ENCODE results near the gene SLC6A7.

SLC6A7 gene

GRCh38 chr5:150156027-150156368 lies 33.9 kb upstream of the SLC6A7 start:
- DNase-seq = no peak

- no peak for DNase-seq
Measured at GRCh38 chr5:150156540-150156939, 33.3 kb upstream of the SLC6A7 start.

- DNase-seq = no peak
Measured at GRCh38 chr5:150157168-150157567, 32.7 kb upstream of the SLC6A7 start.

GRCh38 chr5:150158170-150158949 lies 31.5 kb upstream of the SLC6A7 start:
- no peak for DNase-seq

GRCh38 chr5:150159031-150159430 lies 30.8 kb upstream of the SLC6A7 start:
- no peak for DNase-seq

- DNase-seq = no peak
Measured at GRCh38 chr5:150159741-150160179, 30.1 kb upstream of the SLC6A7 start.

- no peak for DNase-seq
Measured at GRCh38 chr5:150160448-150161081, 29.3 kb upstream of the SLC6A7 start.

GRCh38 chr5:150161242-150162141 lies 28.4 kb upstream of the SLC6A7 start:
- peak; percentile 64 for DNase-seq

- no peak for DNase-seq
Measured at GRCh38 chr5:150162142-150162513, 27.7 kb upstream of the SLC6A7 start.

GRCh38 chr5:150163035-150163434 lies 26.8 kb upstream of the SLC6A7 start:
- no peak for DNase-seq

GRCh38 chr5:150163547-150164059 lies 26.3 kb upstream of the SLC6A7 start:
- DNase-seq = no peak

GRCh38 chr5:150164211-150164980 lies 25.5 kb upstream of the SLC6A7 start:
- DNase-seq = no peak

- DNase-seq = no peak
Measured at GRCh38 chr5:150166037-150166649, 23.7 kb upstream of the SLC6A7 start.

- DNase-seq = no peak
Measured at GRCh38 chr5:150166650-150167511, 23.0 kb upstream of the SLC6A7 start, which contains the start of gene CDX1. TSS of gene CDX1 (plus strand) at chr5:150166778. CDS start at chr5:150166877, 99 bp downstream.

GRCh38 chr5:150167512-150167850 lies 22.4 kb upstream of the SLC6A7 start:
- no peak for DNase-seq

GRCh38 chr5:150167908-150168307 lies 22.0 kb upstream of the SLC6A7 start:
- no peak for DNase-seq

- no peak for DNase-seq
Measured at GRCh38 chr5:150168864-150169263, 21.0 kb upstream of the SLC6A7 start.

GRCh38 chr5:150172145-150172544 lies 17.7 kb upstream of the SLC6A7 start:
- DNase-seq = no peak

- DNase-seq = no peak
Measured at GRCh38 chr5:150172556-150172955, 17.3 kb upstream of the SLC6A7 start.

- DNase-seq = no peak
Measured at GRCh38 chr5:150173161-150173560, 16.7 kb upstream of the SLC6A7 start.

GRCh38 chr5:150174285-150174684 lies 15.6 kb upstream of the SLC6A7 start:
- no peak for DNase-seq
